ENCODE data around the gene QSOX2.

The QSOX2 gene

DNA sequence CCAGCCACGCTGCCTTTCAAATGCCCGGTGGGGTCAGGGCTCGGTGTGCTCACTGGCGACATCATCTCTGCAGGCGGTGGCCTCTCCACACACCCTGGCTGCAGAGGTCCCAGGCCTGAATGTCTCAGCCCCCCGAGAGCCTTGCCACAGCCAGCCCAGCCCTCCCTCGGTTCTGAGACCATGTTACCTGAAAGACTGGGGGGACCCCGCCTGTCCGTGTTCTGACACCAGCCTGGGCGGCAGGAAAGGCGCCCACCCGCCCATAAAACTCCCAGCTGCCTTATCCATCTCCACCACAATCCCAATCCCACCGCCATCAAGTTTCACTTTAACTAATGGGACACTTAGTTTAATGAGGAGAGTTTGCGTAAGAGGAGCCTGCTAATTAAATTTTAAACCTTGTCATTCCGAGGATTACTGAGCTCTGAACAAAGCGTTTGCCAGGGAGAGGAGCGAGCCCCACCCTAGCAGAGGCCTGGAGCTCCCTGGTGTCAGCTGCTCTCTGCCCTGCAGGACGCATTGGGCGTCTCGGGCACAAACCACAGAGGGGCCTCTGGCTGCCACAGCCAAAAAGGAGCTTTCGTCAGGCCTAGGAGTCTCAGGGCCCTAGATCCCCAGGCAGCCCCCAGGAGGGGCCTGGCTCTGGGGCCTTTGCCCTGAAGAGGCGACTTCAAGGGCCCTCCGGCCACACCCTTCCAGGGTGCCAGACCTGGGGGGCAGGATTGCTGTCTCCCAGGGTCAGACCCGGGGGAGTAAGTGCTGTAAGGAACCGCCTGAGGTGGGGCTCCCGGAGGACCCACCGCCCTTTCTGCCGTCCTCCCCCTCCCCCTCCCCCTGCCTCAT lies 56.0 kb downstream of the QSOX2 start:
- no CpG with 5 or more reads among the region's 28 CpGs for WGBS, 2 donors (ENCODE audit: extremely low coverage in 2 of 2, insufficient read length in 2 of 2, insufficient replicate concordance in 1 of 2)
- Histone ChIP-seq H2BK12ac (ENCODE audit: low read length) (no peak overlapping the region), H2AFZ (ENCODE audit: low read length) (no peak overlapping the region), H2BK5ac (ENCODE audit: low read length) (no peak overlapping the region), H4K8ac (ENCODE audit: low read depth, low read length) (no peak overlapping the region), H2BK15ac (ENCODE audit: low read length) (peak overlapping the region; percentile 83), H3K9ac (ENCODE audit: low read depth, low read length, poor library complexity) (no peak overlapping the region), H3K4me1 (ENCODE audit: control insufficient read depth in 2 of 2, insufficient read depth in 1 of 2, low read depth in 1 of 2, low read length in 2 of 2) (peaks cover 4 to 14% of the 10 kb centered on the region in 2 donors), H3K27ac (replicated peaks; ENCODE audit: low read length) (no peak overlapping the region), H2BK120ac (ENCODE audit: low read depth, low read length) (peak overlapping the region; percentile 52), H3K18ac (ENCODE audit: low read length) (peak overlapping the region; percentile 90), H3K27me3 (ENCODE audit: control insufficient read depth in 3 of 3, insufficient read depth in 3 of 3, low read depth in 1 of 3, low read length in 3 of 3) (peaks cover 29 to 93% (median 44%) of the 10 kb centered on the region in 3 experiments), H2AK5ac (ENCODE audit: low read depth, low read length) (peak overlapping the region; percentile 95), H3K4ac (ENCODE audit: low read length) (no peak overlapping the region), H3K23ac (ENCODE audit: low read depth, low read length, poor library complexity) (no peak overlapping the region), H3K4me2 (ENCODE audit: insufficient read depth, low read length, poor library complexity, severe bottlenecking) (no peak overlapping the region), H3K79me1 (ENCODE audit: low read depth, low read length) (peaks cover 3% of the 10 kb centered on the region), H3K4me3 (ENCODE audit: low read length in 2 of 2) (no peak overlapping the region), H4K91ac (ENCODE audit: low read depth, low read length, poor library complexity) (no peak overlapping the region), H3K14ac (ENCODE audit: low read length) (peak overlapping the region; percentile 98), H3K9me3 (replicated peaks in 1 of 2; ENCODE audit: control insufficient read depth in 2 of 2, insufficient read depth in 1 of 2, low read depth in 1 of 2, low read length in 2 of 2) (peaks cover 0 to 1% of the 10 kb centered on the region in 2 donors), H3K36me3 (replicated peaks in 1 of 2; ENCODE audit: control insufficient read depth in 2 of 2, insufficient read depth in 2 of 2, low read length in 2 of 2) (no peaks in the 10 kb centered on the region)
- no peak for DNase-seq (ENCODE audit: low spot score)

- no peak overlapping the region for H2AFZ ChIP-seq (ENCODE audit: low read length)
Measured at GRCh38 chr9:136187683-136188586, 57.7 kb downstream of the QSOX2 start.

GRCh38 chr9:136187197-136187596 lies 58.4 kb downstream of the QSOX2 start:
- H3K23ac ChIP-seq (ENCODE audit: low read depth, low read length, poor library complexity): no peak overlapping the region
- H2BK5ac ChIP-seq (ENCODE audit: low read length): no peak overlapping the region
- WGBS, 2 donors (ENCODE audit: extremely low coverage in 2 of 2, insufficient read length in 2 of 2, insufficient replicate concordance in 1 of 2): no CpG with 5 or more reads among the region's 18 CpGs

More at GRCh38 chr9:136187683-136188586, 57.7 kb downstream of the QSOX2 start:
- Histone ChIP-seq H3K27ac (replicated peaks; ENCODE audit: low read length) (no peak overlapping the region), H3K4me2 (ENCODE audit: insufficient read depth, low read length, poor library complexity, severe bottlenecking) (no peak overlapping the region), H2BK5ac (ENCODE audit: low read length) (peak overlapping the region; percentile 62), H3K79me1 (ENCODE audit: low read depth, low read length) (no peaks in the 10 kb centered on the region), H2AK5ac (ENCODE audit: low read depth, low read length) (peak overlapping the region; percentile 73), H3K9ac (ENCODE audit: low read depth, low read length, poor library complexity) (no peak overlapping the region), H2BK15ac (ENCODE audit: low read length) (peak overlapping the region; percentile 60), H3K23ac (ENCODE audit: low read depth, low read length, poor library complexity) (no peak overlapping the region), H3K18ac (ENCODE audit: low read length) (peak overlapping the region; percentile 62), H4K8ac (ENCODE audit: low read depth, low read length) (no peak overlapping the region), H4K91ac (ENCODE audit: low read depth, low read length, poor library complexity) (no peak overlapping the region), H3K4me1 (ENCODE audit: control insufficient read depth in 2 of 2, insufficient read depth in 1 of 2, low read depth in 1 of 2, low read length in 2 of 2) (peaks cover 4 to 14% of the 10 kb centered on the region in 2 donors), H3K4me3 (ENCODE audit: low read length in 2 of 2) (no peak overlapping the region), H2BK120ac (ENCODE audit: low read depth, low read length) (no peak overlapping the region), H3K27me3 (ENCODE audit: control insufficient read depth in 3 of 3, insufficient read depth in 3 of 3, low read depth in 1 of 3, low read length in 3 of 3) (peaks cover 17 to 93% (median 28%) of the 10 kb centered on the region in 3 experiments), H3K4ac (ENCODE audit: low read length) (no peak overlapping the region), H3K9me3 (replicated peaks in 1 of 2; ENCODE audit: control insufficient read depth in 2 of 2, insufficient read depth in 1 of 2, low read depth in 1 of 2, low read length in 2 of 2) (peaks cover 0 to 1% of the 10 kb centered on the region in 2 donors), H3K14ac (ENCODE audit: low read length) (no peak overlapping the region), H3K36me3 (replicated peaks in 1 of 2; ENCODE audit: control insufficient read depth in 2 of 2, insufficient read depth in 2 of 2, low read length in 2 of 2) (no peaks in the 10 kb centered on the region), H2BK12ac (ENCODE audit: low read length) (no peak overlapping the region)
- no peak for DNase-seq (ENCODE audit: low spot score)
- no CpG with 5 or more reads among the region's 25 CpGs for WGBS, 2 donors (ENCODE audit: extremely low coverage in 2 of 2, insufficient read length in 2 of 2, insufficient replicate concordance in 1 of 2)

More at GRCh38 chr9:136187197-136187596, 58.4 kb downstream of the QSOX2 start:
- H2BK15ac ChIP-seq (ENCODE audit: low read length): peak overlapping the region; percentile 60
- no peak overlapping the region for H3K14ac ChIP-seq (ENCODE audit: low read length)
- peaks cover 0 to 1% of the 10 kb centered on the region in 2 donors for H3K9me3 ChIP-seq (replicated peaks in 1 of 2; ENCODE audit: control insufficient read depth in 2 of 2, insufficient read depth in 1 of 2, low read depth in 1 of 2, low read length in 2 of 2)
- H2AK5ac ChIP-seq (ENCODE audit: low read depth, low read length): no peak overlapping the region
- H4K8ac ChIP-seq (ENCODE audit: low read depth, low read length): no peak overlapping the region
- H3K27ac ChIP-seq (replicated peaks; ENCODE audit: low read length): no peak overlapping the region
- no peak for DNase-seq (ENCODE audit: low spot score)
- peaks cover 12 to 92% (median 21%) of the 10 kb centered on the region in 3 experiments for H3K27me3 ChIP-seq (ENCODE audit: control insufficient read depth in 3 of 3, insufficient read depth in 3 of 3, low read depth in 1 of 3, low read length in 3 of 3)
- H3K9ac ChIP-seq (ENCODE audit: low read depth, low read length, poor library complexity): no peak overlapping the region
- H4K91ac ChIP-seq (ENCODE audit: low read depth, low read length, poor library complexity): no peak overlapping the region
- H2AFZ ChIP-seq (ENCODE audit: low read length): no peak overlapping the region
- no peaks in the 10 kb centered on the region for H3K36me3 ChIP-seq (replicated peaks in 1 of 2; ENCODE audit: control insufficient read depth in 2 of 2, insufficient read depth in 2 of 2, low read length in 2 of 2)
- H3K4me2 ChIP-seq (ENCODE audit: insufficient read depth, low read length, poor library complexity, severe bottlenecking): no peak overlapping the region
- no peak overlapping the region for H3K4me3 ChIP-seq (ENCODE audit: low read length in 2 of 2)
- H3K4ac ChIP-seq (ENCODE audit: low read length): no peak overlapping the region
- peaks cover 4 to 14% of the 10 kb centered on the region in 2 donors for H3K4me1 ChIP-seq (ENCODE audit: control insufficient read depth in 2 of 2, insufficient read depth in 1 of 2, low read depth in 1 of 2, low read length in 2 of 2)
- no peak overlapping the region for H2BK12ac ChIP-seq (ENCODE audit: low read length)
- peak overlapping the region; percentile 62 for H3K18ac ChIP-seq (ENCODE audit: low read length)
- H3K79me1 ChIP-seq (ENCODE audit: low read depth, low read length): no peaks in the 10 kb centered on the region
- no peak overlapping the region for H2BK120ac ChIP-seq (ENCODE audit: low read depth, low read length)

All from neuronal stem cell (in vitro differentiated cells).